ENCODE results near the gene HPCAL1.
"Not testable (repeated sequence)": the region's sequence is repeated elsewhere in the genome, so short reads cannot be mapped to it uniquely, and the experiment has no call there.

Gene HPCAL1

GRCh38 chr2:10285556-10286198 is 17.0 kb upstream of the HPCAL1 start:
- DNase-seq = no peak

- DNase-seq = peak; percentile 26
Measured at GRCh38 chr2:10286216-10287037, 16.3 kb upstream of the HPCAL1 start.

- no peak for DNase-seq
Measured at GRCh38 chr2:10287761-10288160, 14.9 kb upstream of the HPCAL1 start.

- DNase-seq = no peak
Measured at GRCh38 chr2:10288606-10289005, 14.1 kb upstream of the HPCAL1 start.

GRCh38 chr2:10289352-10289751 is 13.4 kb upstream of the HPCAL1 start:
- no peak for DNase-seq

- DNase-seq = no peak
Measured at GRCh38 chr2:10289891-10290290, 12.8 kb upstream of the HPCAL1 start.

- DNase-seq = not testable (repeated sequence)
Measured at GRCh38 chr2:10291376-10291775, 11.3 kb upstream of the HPCAL1 start.

GRCh38 chr2:10292033-10292432 is 10.7 kb upstream of the HPCAL1 start:
- DNase-seq = no peak

- DNase-seq = no peak
Measured at GRCh38 chr2:10293603-10294002, 9.1 kb upstream of the HPCAL1 start.

GRCh38 chr2:10294077-10294476 is 8.6 kb upstream of the HPCAL1 start:
- no peak for DNase-seq

- not testable (repeated sequence) for DNase-seq
Measured at GRCh38 chr2:10295649-10296048, 7.1 kb upstream of the HPCAL1 start.

- DNase-seq = no peak
Measured at GRCh38 chr2:10296142-10296541, 6.6 kb upstream of the HPCAL1 start.

- DNase-seq = no peak
Measured at GRCh38 chr2:10297191-10297830, 5.4 kb upstream of the HPCAL1 start.

GRCh38 chr2:10297959-10298531 is 4.7 kb upstream of the HPCAL1 start:
- DNase-seq = no peak

- DNase-seq = not testable (repeated sequence)
Measured at GRCh38 chr2:10298777-10299176, 3.9 kb upstream of the HPCAL1 start.

- DNase-seq = no peak
Measured at GRCh38 chr2:10300328-10300920, 2.3 kb upstream of the HPCAL1 start.

GRCh38 chr2:10300997-10301940 is 1.4 kb upstream of the HPCAL1 start:
- DNase-seq = no peak

- peak; percentile 59 for DNase-seq
Measured at GRCh38 chr2:10301941-10302478, 694 bp upstream of the HPCAL1 start.

- DNase-seq = no peak
Measured at GRCh38 chr2:10303181-10303693, 533 bp downstream of the HPCAL1 start.

GRCh38 chr2:10303694-10304378 is 1.1 kb downstream of the HPCAL1 start:
- DNase-seq = no peak
